Stimulated activated CD4-positive, alpha-beta T cell treated with anti-CD3 and anti-CD28 coated beads, Interleukin-1b, Interleukin-23, amount 100 ng/mL, for 4 hours (primary cell): ENCODE data around the gene LYRM4.
"Not testable (repeated sequence)": the region's sequence is repeated elsewhere in the genome, so short reads cannot be mapped to it uniquely, and the experiment has no call there.

ENCODE experiments used
- DNase-seq, 2 donors: peaks; one replicate each; pipeline ENCODE4 v3.0.0-alpha.2; 2020; ENCODE audit warnings: low read depth in 2 of 2

LYRM4 gene

GRCh38 chr6:5081182-5081581 is 179.6 kb downstream of the LYRM4 start:
- DNase-seq: no peak

- no peak for DNase-seq
Measured at GRCh38 chr6:5080574-5080973, 180.2 kb downstream of the LYRM4 start.

- DNase-seq: no peak
Measured at GRCh38 chr6:5079692-5080091, 181.1 kb downstream of the LYRM4 start.

- DNase-seq: no peak
Measured at GRCh38 chr6:5078121-5078669, 182.6 kb downstream of the LYRM4 start.

- no peak for DNase-seq
Measured at GRCh38 chr6:5076931-5077330, 183.8 kb downstream of the LYRM4 start.

GRCh38 chr6:5073992-5074391 is 186.8 kb downstream of the LYRM4 start:
- DNase-seq: no peak

GRCh38 chr6:5072440-5072839 is 188.3 kb downstream of the LYRM4 start:
- DNase-seq: no peak

- DNase-seq: no peak
Measured at GRCh38 chr6:5071216-5071615, 189.5 kb downstream of the LYRM4 start.

GRCh38 chr6:5068153-5068751 is 192.5 kb downstream of the LYRM4 start:
- no peak for DNase-seq

- no peak for DNase-seq
Measured at GRCh38 chr6:5067305-5067704, 193.4 kb downstream of the LYRM4 start.

GRCh38 chr6:5066456-5067093 is 194.2 kb downstream of the LYRM4 start:
- no peak for DNase-seq

GRCh38 chr6:5063617-5064016 is 197.1 kb downstream of the LYRM4 start:
- DNase-seq: no peak

GRCh38 chr6:5061152-5061551 is 199.6 kb downstream of the LYRM4 start:
- DNase-seq: no peak

- not testable (repeated sequence) for DNase-seq
Measured at GRCh38 chr6:5060439-5060838, 200.3 kb downstream of the LYRM4 start.

- DNase-seq: no peak
Measured at GRCh38 chr6:5059036-5059896, 201.5 kb downstream of the LYRM4 start.
